OCI-LY7 (cell line): ENCODE measurements around the gene EXOSC1. TPM values are rescaled to one million over a fixed set of nuclear protein-coding genes. Genes with fewer than 3 reads are reported as not detected.

ENCODE experiments used
- BruUV-seq: library from RNA; stranded (reverse); fragments of 400-500 nt; replicated peaks from 2 replicates; lab custom pipeline; 2021; lab: Mats Ljungman, UMichigan
- CTCF ChIA-PET: fragments of 300-600 bp; sonication (Branson Sonifier 250); formaldehyde crosslinking; loops from one replicate; lab custom pipeline; 2022; ENCODE audit warnings: antibody characterized with exemption; ENCODE audit not compliant: unreplicated experiment; lab: Charles Lee
- POLR2A ChIA-PET: fragments of 300-600 bp; sonication (Branson Sonifier 250); formaldehyde crosslinking; loops from one replicate; lab custom pipeline; 2022; ENCODE audit warnings: antibody characterized with exemption; lab: Charles Lee
- DNase-seq: peaks from one replicate; pipeline ENCODE4 v3.0.0-alpha.2; 2015; ENCODE audit warnings: low spot score
- H2AFZ ChIP-seq: fragments of 200-600 bp; sonication (generic), shearing (Covaris generic); 2 replicates; pipeline ENCODE4 v1.6.1; 2014; ENCODE audit warnings: mild to moderate bottlenecking, antibody characterized with exemption, low read length, moderate library complexity
- H3K27ac ChIP-seq: fragments of 200-600 bp; sonication (generic); 2 replicates; pipeline ENCODE4 v1.5.1; 2014; ENCODE audit warnings: mixed run types, low read depth, mild to moderate bottlenecking, moderate library complexity, low read length, inconsistent platforms; ENCODE audit not compliant: poor library complexity, severe bottlenecking
- H3K36me3 ChIP-seq: fragments of 200-600 bp; sonication (generic); 2 replicates; pipeline ENCODE4 v1.6.1; 2014; ENCODE audit warnings: mild to moderate bottlenecking, antibody characterized with exemption, low read length, moderate library complexity, mixed read lengths; ENCODE audit not compliant: insufficient read depth
- H3K4me1 ChIP-seq: fragments of 200-600 bp; sonication (generic); 2 replicates; pipeline ENCODE4 v1.5.1; 2014; ENCODE audit warnings: mild to moderate bottlenecking, low read length; ENCODE audit not compliant: insufficient read depth, poor library complexity, severe bottlenecking
- H3K4me2 ChIP-seq: fragments of 200-600 bp; sonication (generic); 2 replicates; pipeline ENCODE4 v1.6.1; 2014; ENCODE audit warnings: mild to moderate bottlenecking, low read length
- H3K4me3 ChIP-seq: fragments of 200-600 bp; sonication (generic); 2 replicates; pipeline ENCODE4 v1.5.1; 2014; ENCODE audit warnings: mild to moderate bottlenecking, low read depth, low read length; ENCODE audit not compliant: poor library complexity, severe bottlenecking
- H3K79me2 ChIP-seq: fragments of 200-600 bp; sonication (generic); 2 replicates; pipeline ENCODE4 v1.6.1; 2016; ENCODE audit warnings: low read depth, mild to moderate bottlenecking, low read length, moderate library complexity, mixed read lengths; ENCODE audit not compliant: insufficient read depth
- H3K9me2 ChIP-seq: fragments of 200-600 bp; sonication (generic); 2 replicates; pipeline ENCODE4 v1.6.1; 2016; ENCODE audit warnings: mild to moderate bottlenecking, low read length, mixed read lengths; ENCODE audit not compliant: insufficient read depth
- H3K9me3 ChIP-seq: fragments of 200-600 bp; sonication (generic); 2 replicates; pipeline ENCODE4 v1.6.1; 2014; ENCODE audit warnings: mild to moderate bottlenecking, mixed run types, low read length, mixed read lengths
- H4K20me1 ChIP-seq: fragments of 200-600 bp; sonication (generic); 2 replicates; pipeline ENCODE4 v1.6.1; 2014; ENCODE audit warnings: mild to moderate bottlenecking, antibody characterized with exemption, low read length, moderate library complexity, mixed read lengths; ENCODE audit not compliant: insufficient read depth
- EZH2phosphoT487 ChIP-seq: fragments of 200-600 bp; sonication (generic); IDR thresholded peaks from 2 replicates; pipeline ENCODE4 v1.6.1; 2018; ENCODE audit warnings: low read depth, borderline replicate concordance, mild to moderate bottlenecking, mixed run types, antibody characterized with exemption, low read length, moderate library complexity, mixed read lengths
- intact Hi-C: fragments of 100-400 bp; cut with micrococcal nuclease; formaldehyde crosslinking; loops from one replicate; pipeline ENCODE4 v1.10.0; 2022; ENCODE audit not compliant: unreplicated experiment
- total RNA-seq, 2 experiments: library from RNA; depleted of rRNA in 1 of 2; stranded (reverse); fragments of >200 nt in 1 of 2; shearing (Covaris generic) in 1 of 2; gene quantifications; 2 replicates each; pipeline ENCODE4 v1.2.3, GENCODE V29; 2014 to 2022
- TF ChIP-seq, protein P1 (sequence below): fragments of 200-600 bp; sonication (generic); conservative IDR thresholded peaks from 2 replicates; pipeline ENCODE4 v1.5.1; 2014; ENCODE audit warnings: mild to moderate bottlenecking, antibody characterized with exemption, low read length, moderate library complexity, mixed read lengths

The EXOSC1 gene
- total RNA-seq, 2 experiments from 2014 or later, result 56.2 to 59.6 TPM

DNA sequence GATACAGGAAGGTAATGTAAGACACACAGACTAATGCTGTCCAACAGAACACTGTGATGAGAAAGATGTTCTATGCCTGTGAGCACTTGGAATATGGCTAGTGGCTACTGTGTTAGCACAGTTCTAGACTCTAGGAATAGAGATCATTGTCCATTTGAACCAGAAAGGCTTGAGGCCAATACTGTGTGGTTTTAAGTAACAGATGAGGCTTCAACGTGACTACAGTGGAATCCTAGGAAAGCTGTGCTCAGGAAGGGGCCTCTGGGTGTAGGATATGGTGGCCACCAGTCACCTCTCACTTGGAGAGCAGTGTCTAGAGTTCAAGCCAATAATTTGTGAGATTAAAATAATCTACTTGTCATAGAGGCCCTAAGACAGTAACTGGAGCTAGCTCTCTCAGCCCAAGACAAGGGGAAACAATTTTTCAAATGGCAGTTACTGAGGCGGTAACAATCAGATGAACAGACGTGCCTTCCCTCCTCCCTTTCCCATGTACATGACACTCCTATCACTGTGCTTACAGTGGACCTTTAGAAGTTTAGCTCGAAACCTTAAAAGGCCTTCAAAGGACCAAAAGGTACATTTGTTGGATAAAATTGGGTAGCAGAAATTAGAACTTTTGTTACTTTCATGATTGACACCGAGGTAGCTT lies 10.4 kb upstream of the EXOSC1 start:
- Histone ChIP-seq H3K27ac (no peak overlapping the region), H3K4me1 (no peaks in the 10 kb centered on the region), H3K79me2 (no peaks in the 10 kb centered on the region), H3K9me2 (no peaks in the 10 kb centered on the region), H3K4me3 (no peak overlapping the region), H4K20me1 (no peaks in the 10 kb centered on the region), H3K36me3 (peaks cover 97% of the 10 kb centered on the region), H2AFZ (no peak overlapping the region), H3K4me2 (no peak overlapping the region), H3K9me3 (no peaks in the 10 kb centered on the region)
- intact Hi-C loops, result no loop called here
- POLR2A ChIA-PET, result no interaction called here
- CTCF ChIA-PET, result no interaction called here
- no TSS peak for BruUV-seq
- TF ChIP-seq EZH2phosphoT487, result no peak
- TF ChIP-seq, protein P1, sequence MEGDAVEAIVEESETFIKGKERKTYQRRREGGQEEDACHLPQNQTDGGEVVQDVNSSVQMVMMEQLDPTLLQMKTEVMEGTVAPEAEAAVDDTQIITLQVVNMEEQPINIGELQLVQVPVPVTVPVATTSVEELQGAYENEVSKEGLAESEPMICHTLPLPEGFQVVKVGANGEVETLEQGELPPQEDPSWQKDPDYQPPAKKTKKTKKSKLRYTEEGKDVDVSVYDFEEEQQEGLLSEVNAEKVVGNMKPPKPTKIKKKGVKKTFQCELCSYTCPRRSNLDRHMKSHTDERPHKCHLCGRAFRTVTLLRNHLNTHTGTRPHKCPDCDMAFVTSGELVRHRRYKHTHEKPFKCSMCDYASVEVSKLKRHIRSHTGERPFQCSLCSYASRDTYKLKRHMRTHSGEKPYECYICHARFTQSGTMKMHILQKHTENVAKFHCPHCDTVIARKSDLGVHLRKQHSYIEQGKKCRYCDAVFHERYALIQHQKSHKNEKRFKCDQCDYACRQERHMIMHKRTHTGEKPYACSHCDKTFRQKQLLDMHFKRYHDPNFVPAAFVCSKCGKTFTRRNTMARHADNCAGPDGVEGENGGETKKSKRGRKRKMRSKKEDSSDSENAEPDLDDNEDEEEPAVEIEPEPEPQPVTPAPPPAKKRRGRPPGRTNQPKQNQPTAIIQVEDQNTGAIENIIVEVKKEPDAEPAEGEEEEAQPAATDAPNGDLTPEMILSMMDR, result no peak
- DNase-seq, result no peak

DNA sequence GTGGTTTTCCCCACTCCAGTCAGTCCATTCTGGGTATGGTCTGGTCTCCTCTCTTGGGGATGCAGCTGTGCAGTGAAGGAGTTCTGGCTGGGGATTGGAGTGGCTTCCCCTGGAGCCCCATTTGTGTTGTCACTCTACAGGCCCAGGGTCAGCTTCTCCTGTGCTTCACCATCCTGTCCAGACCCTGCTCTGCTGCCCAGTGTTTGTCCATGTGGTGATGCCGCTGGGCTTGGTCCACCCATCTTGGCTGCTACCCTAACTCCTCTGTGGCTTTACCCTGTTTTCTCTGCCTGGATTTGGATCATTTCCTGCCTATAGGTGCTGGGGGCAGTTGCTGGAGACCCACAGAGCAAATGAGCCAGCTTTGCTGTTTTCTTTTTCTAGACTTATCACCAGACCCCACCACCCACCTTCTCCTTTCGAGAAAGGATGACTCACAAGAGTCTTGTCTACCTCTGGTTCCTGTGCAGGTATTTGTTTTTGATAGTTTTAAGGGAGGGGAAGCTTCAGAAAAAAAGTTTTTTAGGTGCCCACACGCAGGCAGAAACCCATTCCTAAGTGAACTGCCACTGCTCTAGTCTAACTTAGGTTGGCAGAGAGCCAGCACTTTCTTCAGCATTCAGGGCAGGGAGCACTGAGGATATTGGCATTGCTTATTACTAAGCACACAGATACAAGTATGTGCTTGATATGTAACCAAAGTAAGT lies 8.7 kb upstream of the EXOSC1 start:
- Histone ChIP-seq H3K4me1 (no peaks in the 10 kb centered on the region), H2AFZ (no peak overlapping the region), H3K4me3 (no peak overlapping the region), H3K9me3 (no peaks in the 10 kb centered on the region), H4K20me1 (no peaks in the 10 kb centered on the region), H3K27ac (no peak overlapping the region), H3K9me2 (no peaks in the 10 kb centered on the region), H3K79me2 (no peaks in the 10 kb centered on the region), H3K4me2 (no peak overlapping the region), H3K36me3 (peaks cover 91% of the 10 kb centered on the region)
- intact Hi-C loops, result no loop called here
- ChIA-PET CTCF (no interaction called here), POLR2A (interaction anchor here (0.5 kb wide), 1 partner anchor 169 kb away, joined by 4 read pairs; no protein-coding TSS in a partner anchor)
- no TSS peak for BruUV-seq
- no peak for DNase-seq
- TF ChIP-seq EZH2phosphoT487, result no peak
- TF ChIP-seq, protein P1, result no peak

DNA sequence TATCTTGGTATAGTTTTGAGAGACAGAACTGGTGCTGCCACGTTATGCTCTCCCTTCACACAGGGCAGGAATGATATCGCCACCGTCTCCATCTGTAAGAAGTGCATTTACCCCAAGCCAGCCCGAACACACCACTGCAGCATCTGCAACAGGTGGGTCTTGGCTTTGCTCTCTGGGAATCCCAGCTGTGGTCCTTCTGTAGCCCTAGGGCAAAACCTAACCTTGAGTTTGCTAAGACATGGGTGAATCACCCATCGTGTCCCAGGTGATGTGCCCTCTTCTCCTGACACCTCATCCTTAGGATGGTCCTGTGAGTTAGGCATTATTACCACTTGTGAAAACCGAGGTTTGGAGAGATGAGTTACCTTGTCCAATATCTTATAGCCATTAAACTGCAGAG lies 6.5 kb upstream of the EXOSC1 start:
- intact Hi-C loops, result no loop called here
- ChIA-PET POLR2A (no interaction called here), CTCF (interaction anchor here (1.1 kb wide), 1 partner anchor 9 kb away, joined by 5 read pairs; no protein-coding TSS in a partner anchor)
- Histone ChIP-seq H3K9me2 (no peaks in the 10 kb centered on the region), H3K27ac (no peak overlapping the region), H3K36me3 (peaks cover 69% of the 10 kb centered on the region), H2AFZ (no peak overlapping the region), H3K4me1 (peaks cover 8% of the 10 kb centered on the region), H3K4me2 (no peak overlapping the region), H3K9me3 (no peaks in the 10 kb centered on the region), H3K4me3 (no peak overlapping the region), H3K79me2 (peaks cover 2% of the 10 kb centered on the region; the same call in 1 of the 2 replicates), H4K20me1 (no peaks in the 10 kb centered on the region)
- no TSS peak for BruUV-seq
- DNase-seq, result no peak
- TF ChIP-seq, protein P1, result no peak
- no peak for TF ChIP-seq EZH2phosphoT487
